GM23338 (cell line): ENCODE data around the gene CLIP2. TPM values are rescaled to one million over a fixed set of nuclear protein-coding genes. Genes with fewer than 3 reads are reported as not detected.

Experiments
- ATAC-seq: fragments of 200-7000 bp; cut with Tn5 transposase; 3 replicates; pipeline ENCODE4 v1.9.1; 2020
- DNase-seq: peaks from one replicate; pipeline ENCODE4 v3.0.0-alpha.2; 2015; ENCODE audit warnings: low spot score
- H2AFZ ChIP-seq: fragments of 200-600 bp; sonication (generic); 2 replicates; pipeline ENCODE4 v1.8.0; 2016; ENCODE audit warnings: antibody characterized with exemption, mild to moderate bottlenecking, moderate library complexity
- H3F3A ChIP-seq: fragments of 200-600 bp; sonication (generic); replicated peaks from 2 replicates; pipeline ENCODE4 v1.8.0; 2017; ENCODE audit warnings: antibody characterized with exemption, mixed run types, low read depth
- H3K27ac ChIP-seq: fragments of 200-600 bp; sonication (generic); 2 replicates; pipeline ENCODE4 v1.6.1; 2016; ENCODE audit warnings: low read depth
- H3K27me3 ChIP-seq: fragments of 200-600 bp; sonication (generic); 2 replicates; pipeline ENCODE4 v1.8.0; 2016; ENCODE audit warnings: mild to moderate bottlenecking, mixed run types, moderate library complexity; ENCODE audit not compliant: insufficient read depth
- H3K36me3 ChIP-seq: fragments of 200-600 bp; sonication (generic); 2 replicates; pipeline ENCODE4 v1.8.0; 2016; ENCODE audit warnings: mild to moderate bottlenecking; ENCODE audit not compliant: insufficient read depth
- H3K4me1 ChIP-seq: fragments of 200-600 bp; sonication (generic); 2 replicates; pipeline ENCODE4 v1.8.0; 2016; ENCODE audit warnings: mild to moderate bottlenecking, moderate library complexity; ENCODE audit not compliant: insufficient read depth
- H3K4me2 ChIP-seq: fragments of 200-600 bp; sonication (generic); 2 replicates; pipeline ENCODE4 v1.7.1; 2017; ENCODE audit warnings: mixed run types
- H3K4me3 ChIP-seq: fragments of 200-600 bp; sonication (generic); 2 replicates; pipeline ENCODE4 v1.6.1; 2016; ENCODE audit warnings: mixed run types
- H3K79me2 ChIP-seq: fragments of 200-600 bp; sonication (generic); replicated peaks from 2 replicates; pipeline ENCODE4 v1.8.0; 2017; ENCODE audit warnings: mild to moderate bottlenecking; ENCODE audit not compliant: insufficient read depth
- H3K9me2 ChIP-seq: fragments of 200-600 bp; sonication (generic); 2 replicates; pipeline ENCODE4 v1.8.0; 2017; ENCODE audit not compliant: insufficient read depth
- H4K20me1 ChIP-seq: fragments of 200-600 bp; sonication (generic); replicated peaks from 2 replicates; pipeline ENCODE4 v1.8.0; 2017; ENCODE audit warnings: mild to moderate bottlenecking; ENCODE audit not compliant: insufficient read depth
- H3K27ac Mint-ChIP-seq: 2 replicates; pipeline ENCODE4 v1.8.0; 2020; ENCODE audit warnings: inconsistent platforms, mild to moderate bottlenecking, moderate library complexity, mixed read lengths
- H3K27me3 Mint-ChIP-seq: 3 replicates; pipeline ENCODE4 v1.8.0; 2022; ENCODE audit warnings: low read depth, mild to moderate bottlenecking, moderate library complexity, mixed read lengths, inconsistent platforms; ENCODE audit not compliant: insufficient read depth, poor library complexity
- H3K36me3 Mint-ChIP-seq: 3 replicates; pipeline ENCODE4 v1.8.0; 2021; ENCODE audit warnings: low read depth, mild to moderate bottlenecking, inconsistent platforms, moderate library complexity, mixed read lengths
- H3K4me1 Mint-ChIP-seq: 3 replicates; pipeline ENCODE4 v1.8.0; 2020; ENCODE audit warnings: mild to moderate bottlenecking, inconsistent platforms, mixed read lengths
- H3K4me3 Mint-ChIP-seq: 3 replicates; pipeline ENCODE4 v1.8.0; 2021; ENCODE audit warnings: moderate library complexity, mild to moderate bottlenecking, inconsistent platforms, mixed read lengths
- H3K9me3 Mint-ChIP-seq: 3 replicates; pipeline ENCODE4 v1.8.0; 2020; ENCODE audit warnings: moderate library complexity, mild to moderate bottlenecking, inconsistent platforms, mixed read lengths
- ETS1 ChIP-seq: IDR thresholded peaks from 2 replicates; pipeline ENCODE4 v1.6.1; 2016; ENCODE audit warnings: antibody characterized with exemption
- EZH2 ChIP-seq: fragments of 200-600 bp; sonication (generic); IDR thresholded peaks from one replicate; pipeline ENCODE4 v1.8.0; 2017; ENCODE audit warnings: antibody characterized with exemption, mild to moderate bottlenecking, low read depth; ENCODE audit not compliant: unreplicated experiment
- EZH2phosphoT487 ChIP-seq: fragments of 200-600 bp; sonication (generic); IDR thresholded peaks from one replicate; pipeline ENCODE4 v1.8.1; 2018; ENCODE audit warnings: antibody characterized with exemption; ENCODE audit not compliant: unreplicated experiment
- REST ChIP-seq: IDR thresholded peaks from one replicate; pipeline ENCODE4 v1.6.1; 2018; ENCODE audit warnings: antibody characterized with exemption; ENCODE audit not compliant: unreplicated experiment
- STAT1 ChIP-seq: IDR thresholded peaks from one replicate; pipeline ENCODE4 v1.6.1; 2016; ENCODE audit warnings: antibody characterized with exemption; ENCODE audit not compliant: unreplicated experiment
- ZNF331 ChIP-seq: fragments of 250-450 bp; sonication (Bioruptor Pico); IDR thresholded peaks from 2 replicates; pipeline ENCODE4 v1.5.0; 2020; ENCODE audit warnings: low read depth, mild to moderate bottlenecking, moderate library complexity
- ZNF462 ChIP-seq: fragments of 250-450 bp; sonication (Bioruptor Pico); IDR thresholded peaks from 2 replicates; pipeline ENCODE4 v1.5.0; 2020; ENCODE audit warnings: mild to moderate bottlenecking, moderate library complexity
- polyA plus RNA-seq: library from polyadenylated mRNA; unstranded; fragments of >200 nt; fragmentation: Nextera tagmentation; extraction: Ambion mirVana; gene quantifications from 2 replicates; pipeline ENCODE4 v1.2.1, GENCODE V29; 2016
- total RNA-seq: library from RNA; depleted of rRNA; stranded (reverse); fragments of >200 nt; shearing (Covaris generic); gene quantifications from 2 replicates; pipeline ENCODE4 v1.2.3, GENCODE V29; 2014

The CLIP2 gene
- total and polyA plus RNA-seq, 2 experiments from 2014 or later: 8.1 to 51.9 TPM

GRCh38 chr7:74355091-74355490 lies 65.9 kb downstream of the CLIP2 start (continued):
- no peak for TF ChIP-seq REST
- no peak for TF ChIP-seq ZNF462 (CRISPR knock-in tag)

DNA sequence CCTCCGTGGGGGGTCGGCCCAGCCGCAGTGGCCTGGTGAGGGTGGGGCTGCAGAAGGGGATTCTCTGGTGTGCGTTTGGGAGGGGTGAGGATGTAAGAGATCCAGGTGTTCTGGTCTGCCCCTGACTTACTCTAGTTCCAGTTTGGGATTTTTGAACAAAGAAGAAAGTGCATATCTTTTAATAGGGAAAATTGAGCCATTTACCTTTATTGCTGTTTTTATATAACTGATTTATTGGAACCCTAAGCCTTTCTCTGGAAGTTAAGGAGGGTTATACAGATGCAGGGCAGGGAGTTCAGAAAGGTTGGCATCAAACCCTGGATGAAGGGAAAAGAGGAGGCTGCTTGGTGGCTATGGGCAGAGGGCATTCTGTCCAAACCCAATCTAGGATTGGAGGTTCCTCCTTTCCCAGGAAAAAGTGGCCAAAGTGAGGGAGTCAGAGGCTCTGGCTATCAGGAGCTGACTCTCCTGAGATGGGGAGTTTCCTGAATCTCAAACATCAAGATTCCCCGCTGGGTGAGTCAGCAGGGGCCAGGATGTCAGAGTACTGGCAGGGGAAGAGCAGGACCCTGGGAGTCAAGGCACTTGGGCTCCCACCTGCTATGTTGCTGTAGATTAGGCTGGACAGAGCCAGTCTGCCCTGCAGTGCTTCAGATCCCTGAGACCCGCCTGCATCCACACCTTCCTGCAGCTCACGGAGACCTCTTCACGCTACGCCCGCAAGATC lies 67.5 kb downstream of the CLIP2 start:
- Mint-ChIP-seq H3K9me3 (no peaks in the 10 kb centered on the region), H3K27me3 (peaks cover 2% of the 10 kb centered on the region), H3K36me3 (peaks cover 49% of the 10 kb centered on the region), H3K4me3 (no peak overlapping the region), H3K4me1 (no peaks in the 10 kb centered on the region), H3K27ac (peak overlapping the region; percentile 43)
- Histone ChIP-seq H3K9me2 (no peaks in the 10 kb centered on the region), H3F3A (no peaks in the 10 kb centered on the region), H3K27ac (no peak overlapping the region; the same call in 1 of the 2 replicates), H3K36me3 (no peaks in the 10 kb centered on the region; the same call in 1 of the 2 replicates), H2AFZ (no peak overlapping the region), H3K79me2 (no peaks in the 10 kb centered on the region), H4K20me1 (peaks cover 5% of the 10 kb centered on the region), H3K4me2 (no peak overlapping the region), H3K27me3 (no peaks in the 10 kb centered on the region), H3K4me3 (no peak overlapping the region), H3K4me1 (no peaks in the 10 kb centered on the region)
- ATAC-seq (peak; percentile 59), DNase-seq (no peak)
- no peak for TF ChIP-seq REST
- TF ChIP-seq ZNF331 (CRISPR knock-in tag): no peak
- TF ChIP-seq EZH2: no peak
- TF ChIP-seq ETS1: no peak
- TF ChIP-seq EZH2phosphoT487: no peak
- no peak for TF ChIP-seq STAT1
